WTC11 (cell line): ENCODE data around the gene LRRC3B. TPM values are rescaled to one million over a fixed set of nuclear protein-coding genes. Genes with fewer than 3 reads are reported as not detected.
A peak's percentile ranks its signal among the peaks of the same experiment; 100 is the strongest.

Source experiments
- ATAC-seq: fragments of 200-7000 bp; cut with Tn5 transposase; 2 replicates; pipeline ENCODE4 v1.10.0; 2021; ENCODE audit warnings: mild to moderate bottlenecking, moderate library complexity
- CTCF ChIA-PET: fragments of 300-600 bp; sonication (Branson Sonifier 250); formaldehyde crosslinking; loops from one replicate; lab custom pipeline; 2021; ENCODE audit warnings: antibody characterized with exemption; lab: Charles Lee
- POLR2A ChIA-PET: fragments of 350-600 bp; sonication (Branson Sonifier 250); formaldehyde crosslinking; loops from one replicate; lab custom pipeline; 2021; ENCODE audit warnings: antibody characterized with exemption; lab: Charles Lee
- DNase-seq: peaks from one replicate; pipeline ENCODE4 v3.0.0; 2021; ENCODE audit warnings: low spot score
- H3K27ac Mint-ChIP-seq: 2 replicates; pipeline ENCODE4 v1.8.0; 2021; ENCODE audit warnings: mixed read lengths
- H3K27me3 Mint-ChIP-seq: 2 replicates; pipeline ENCODE4 v1.8.0; 2021; ENCODE audit warnings: low read depth, mild to moderate bottlenecking, moderate library complexity, mixed read lengths
- H3K36me3 Mint-ChIP-seq: 2 replicates; pipeline ENCODE4 v1.8.0; 2021; ENCODE audit warnings: mixed read lengths
- H3K4me1 Mint-ChIP-seq: 2 replicates; pipeline ENCODE4 v1.8.0; 2022; ENCODE audit warnings: mixed read lengths
- H3K4me3 Mint-ChIP-seq: 2 replicates; pipeline ENCODE4 v1.8.0; 2021; ENCODE audit warnings: mild to moderate bottlenecking, moderate library complexity, mixed read lengths
- H3K9me3 Mint-ChIP-seq: 2 replicates; pipeline ENCODE4 v1.8.0; 2021; ENCODE audit warnings: mixed read lengths
- ARID4B ChIP-seq: sonication (generic); formaldehyde crosslinking; IDR thresholded peaks from 2 replicates; pipeline ENCODE4 v1.8.0; 2023; ENCODE audit warnings: missing genetic modification reagents, mild to moderate bottlenecking, borderline replicate concordance
- ATF1 ChIP-seq: sonication (generic); formaldehyde crosslinking; IDR thresholded peaks from 2 replicates; pipeline ENCODE4 v1.8.1; 2023; ENCODE audit warnings: mild to moderate bottlenecking, moderate library complexity, missing genetic modification reagents
- ATF6 ChIP-seq: sonication (generic); formaldehyde crosslinking; IDR thresholded peaks from 2 replicates; pipeline ENCODE4 v1.8.1; 2023; ENCODE audit warnings: mild to moderate bottlenecking, missing genetic modification reagents
- HMGA2 ChIP-seq: fragments of 250-450 bp; sonication (Bioruptor Pico); IDR thresholded peaks from 2 replicates; pipeline ENCODE4 v1.4.0; 2021; ENCODE audit warnings: mild to moderate bottlenecking, moderate library complexity
- NFYB ChIP-seq: sonication (generic); formaldehyde crosslinking; conservative IDR thresholded peaks from 2 replicates; pipeline ENCODE4 v1.8.0; 2022; ENCODE audit warnings: low read depth, missing genetic modification reagents
- SOX15 ChIP-seq: fragments of 250-450 bp; sonication (Bioruptor Pico); IDR thresholded peaks from 2 replicates; pipeline ENCODE4 v1.9.0; 2021; ENCODE audit warnings: mild to moderate bottlenecking
- TEAD1 ChIP-seq: sonication (generic); formaldehyde crosslinking; IDR thresholded peaks from 2 replicates; pipeline ENCODE4 v1.8.0; 2022; ENCODE audit warnings: mild to moderate bottlenecking, missing genetic modification reagents
- ZBTB21 ChIP-seq: sonication (generic); formaldehyde crosslinking; IDR thresholded peaks from 2 replicates; pipeline ENCODE4 v1.8.1; 2023; ENCODE audit warnings: mild to moderate bottlenecking, missing genetic modification reagents, borderline replicate concordance
- ZBTB43 ChIP-seq: sonication (generic); formaldehyde crosslinking; IDR thresholded peaks from 2 replicates; pipeline ENCODE4 v1.8.1; 2023; ENCODE audit warnings: mild to moderate bottlenecking, missing genetic modification reagents
- total RNA-seq: library from RNA; stranded (reverse); gene quantifications from 3 replicates; pipeline ENCODE4 v1.2.3, GENCODE V29; 2021
- TF ChIP-seq, protein P1 (sequence below): fragments of 250-450 bp; sonication (Bioruptor Pico); IDR thresholded peaks from 2 replicates; pipeline ENCODE4 v1.9.0; 2021; ENCODE audit warnings: mild to moderate bottlenecking

LRRC3B gene
- total RNA-seq, 1 experiment from 2014 or later = 5.3 TPM

DNA sequence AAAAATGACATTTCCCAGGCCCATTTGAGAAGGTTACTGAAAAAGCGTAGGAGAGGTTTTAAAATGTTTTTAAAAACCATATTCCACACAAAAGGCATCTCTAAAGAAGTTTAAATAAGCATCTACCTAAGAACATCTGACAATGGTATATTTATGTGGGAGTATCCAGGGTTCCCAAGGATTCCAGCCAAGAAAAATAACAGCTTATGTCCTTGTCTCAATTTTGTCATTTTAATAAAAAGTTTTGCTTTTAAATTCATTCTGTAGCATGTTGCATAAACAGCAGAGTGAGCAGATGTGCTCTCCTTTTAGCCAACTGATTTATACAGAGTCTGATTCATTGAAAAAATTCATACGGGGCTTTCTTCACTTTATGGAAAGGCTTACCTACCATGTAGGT lies 129.9 kb downstream of the LRRC3B start:
- no peaks in the 10 kb centered on the region for H3K36me3 Mint-ChIP-seq
- ChIA-PET CTCF (no interaction called here), POLR2A (no interaction called here)
- peaks cover 7% of the 10 kb centered on the region for H3K9me3 Mint-ChIP-seq
- no peaks in the 10 kb centered on the region for H3K27me3 Mint-ChIP-seq
- no peak overlapping the region for H3K27ac Mint-ChIP-seq
- ATAC-seq = no peak
- TF ChIP-seq ZBTB21 (CRISPR knock-in tag) (no peak), ARID4B (CRISPR knock-in tag) (no peak), SOX15 (no peak), ZBTB43 (CRISPR knock-in tag) (no peak), NFYB (no peak)
- TF ChIP-seq, protein P1, sequence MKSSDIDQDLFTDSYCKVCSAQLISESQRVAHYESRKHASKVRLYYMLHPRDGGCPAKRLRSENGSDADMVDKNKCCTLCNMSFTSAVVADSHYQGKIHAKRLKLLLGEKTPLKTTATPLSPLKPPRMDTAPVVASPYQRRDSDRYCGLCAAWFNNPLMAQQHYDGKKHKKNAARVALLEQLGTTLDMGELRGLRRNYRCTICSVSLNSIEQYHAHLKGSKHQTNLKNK (CRISPR knock-in tag) = no peak
- H3K4me1 Mint-ChIP-seq = no peaks in the 10 kb centered on the region
- H3K4me3 Mint-ChIP-seq = no peak overlapping the region
- no peak for DNase-seq

GRCh38 chr3:26753095-26753494 lies 130.5 kb downstream of the LRRC3B start:
- H3K27ac Mint-ChIP-seq = no peak overlapping the region
- no peak overlapping the region for H3K4me3 Mint-ChIP-seq
- TF ChIP-seq ATF1 (CRISPR knock-in tag) (no peak), ATF6 (CRISPR knock-in tag) (no peak)
- no peaks in the 10 kb centered on the region for H3K27me3 Mint-ChIP-seq
- ChIA-PET POLR2A (no interaction called here), CTCF (no interaction called here)
- ATAC-seq (no peak), DNase-seq (no peak)
- H3K9me3 Mint-ChIP-seq = peaks cover 5% of the 10 kb centered on the region
- no peaks in the 10 kb centered on the region for H3K36me3 Mint-ChIP-seq
- no peaks in the 10 kb centered on the region for H3K4me1 Mint-ChIP-seq

- H3K4me3 Mint-ChIP-seq = no peak overlapping the region
- TF ChIP-seq HMGA2 = peak; percentile 92
- no peak for TF ChIP-seq TEAD1 (CRISPR knock-in tag)
- TF ChIP-seq, all 79 proteins: peak for 1
- Mint-ChIP-seq H3K9me3 (no peaks in the 10 kb centered on the region), H3K27ac (no peak overlapping the region), H3K4me1 (no peaks in the 10 kb centered on the region), H3K27me3 (no peaks in the 10 kb centered on the region), H3K36me3 (no peaks in the 10 kb centered on the region)
- POLR2A ChIA-PET = no interaction called here
- DNase-seq (no peak), ATAC-seq (no peak)
- CTCF ChIA-PET = no interaction called here
Observed at GRCh38 chr3:26757978-26758377, 135.4 kb downstream of the LRRC3B start.
